Activated gamma-delta T cell treated with Interleukin-2 at 50 U/mL for 16 hours (primary cell): ENCODE measurements around the gene RAB20.
A peak's percentile ranks its signal among the peaks of the same experiment; 100 is the strongest.
"Not testable (repeated sequence)": the region's sequence is repeated elsewhere in the genome, so short reads cannot be mapped to it uniquely, and the experiment has no call there.

ENCODE experiments used
- DNase-seq: peaks from one replicate; pipeline ENCODE4 v3.0.0-alpha.2; 2020

Gene RAB20

GRCh38 chr13:110561344-110562035, at the start of gene RAB20:
Gene RAB20, minus strand, starts transcription at chr13:110561722. Its CDS starts 203 bp downstream, at chr13:110561519.
- DNase-seq, result peak; percentile 38

DNA sequence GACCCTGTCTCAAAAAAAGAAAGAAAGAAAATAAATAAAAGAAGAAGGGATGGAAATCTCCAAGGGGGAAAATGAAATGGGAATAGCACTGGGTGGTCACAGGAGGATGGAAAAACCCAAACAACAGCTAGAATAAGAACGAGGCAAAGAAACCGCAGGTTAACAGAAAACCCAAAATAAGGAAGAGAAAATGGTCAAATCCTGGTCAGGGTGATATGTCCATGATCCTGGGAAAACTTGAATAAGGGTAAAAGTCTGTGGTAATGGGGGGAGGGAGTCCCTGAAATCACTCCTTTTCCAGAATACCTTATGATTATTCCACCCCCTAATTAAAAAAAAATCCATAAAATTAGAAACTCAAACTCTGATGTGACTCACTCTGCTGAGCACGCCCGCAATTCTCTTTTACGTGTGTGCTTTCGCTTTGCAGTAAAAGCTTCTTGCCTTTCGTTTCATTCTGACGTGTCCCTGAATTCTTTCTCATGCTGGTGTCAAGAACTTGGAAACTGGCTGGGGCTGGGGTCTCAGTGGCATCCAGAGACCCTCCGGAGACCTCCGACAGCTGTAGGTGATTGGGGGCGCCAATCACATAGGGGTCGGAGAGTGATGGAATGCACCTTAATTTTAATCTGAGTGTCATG, 49.6 kb upstream of the RAB20 start:
- no peak for DNase-seq

- no peak for DNase-seq
Observed at GRCh38 chr13:110607675-110608224, 46.2 kb upstream of the RAB20 start.

DNA sequence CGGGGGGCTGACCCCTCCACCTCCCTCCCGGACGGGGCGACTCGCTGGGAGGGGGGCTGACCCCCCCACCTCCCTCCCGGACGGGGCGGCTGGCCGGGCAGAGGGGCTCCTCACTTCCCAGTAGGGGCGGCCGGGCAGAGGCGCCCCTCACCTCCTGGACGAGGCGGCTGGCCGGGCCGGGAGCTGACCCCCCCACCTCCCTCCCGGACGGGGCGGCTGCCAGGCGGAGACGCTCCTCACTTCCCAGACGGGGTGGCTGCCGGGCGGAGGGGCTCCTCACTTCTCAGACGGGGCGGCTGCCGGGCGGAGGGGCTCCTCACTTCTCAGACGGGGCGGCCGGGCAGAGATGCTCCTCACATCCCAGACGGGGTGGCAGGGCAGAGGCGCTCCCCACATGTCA, 44.8 kb upstream of the RAB20 start:
- DNase-seq, result not testable (repeated sequence)

GRCh38 chr13:110605132-110605531, 43.6 kb upstream of the RAB20 start:
- DNase-seq, result no peak

DNA sequence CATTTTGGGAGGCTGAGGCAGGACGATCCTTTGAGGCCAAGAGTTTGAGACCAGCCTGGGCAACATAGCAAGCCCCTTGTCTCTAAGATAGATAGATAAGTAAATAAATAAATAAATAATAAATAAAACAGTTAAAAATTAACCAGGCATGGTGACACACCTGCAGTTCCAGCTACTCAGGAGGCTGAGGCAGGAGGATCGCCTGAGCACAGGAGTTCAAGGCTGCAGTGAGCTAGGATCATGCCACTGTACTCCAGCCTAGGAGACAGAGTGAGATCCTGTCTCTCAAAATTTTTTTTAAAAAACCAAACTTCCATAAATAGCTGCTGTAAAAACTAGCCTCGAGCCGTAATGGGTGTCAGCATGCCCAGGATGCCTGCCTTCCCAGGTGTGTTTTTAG, 39.5 kb upstream of the RAB20 start:
- DNase-seq, result no peak

DNA sequence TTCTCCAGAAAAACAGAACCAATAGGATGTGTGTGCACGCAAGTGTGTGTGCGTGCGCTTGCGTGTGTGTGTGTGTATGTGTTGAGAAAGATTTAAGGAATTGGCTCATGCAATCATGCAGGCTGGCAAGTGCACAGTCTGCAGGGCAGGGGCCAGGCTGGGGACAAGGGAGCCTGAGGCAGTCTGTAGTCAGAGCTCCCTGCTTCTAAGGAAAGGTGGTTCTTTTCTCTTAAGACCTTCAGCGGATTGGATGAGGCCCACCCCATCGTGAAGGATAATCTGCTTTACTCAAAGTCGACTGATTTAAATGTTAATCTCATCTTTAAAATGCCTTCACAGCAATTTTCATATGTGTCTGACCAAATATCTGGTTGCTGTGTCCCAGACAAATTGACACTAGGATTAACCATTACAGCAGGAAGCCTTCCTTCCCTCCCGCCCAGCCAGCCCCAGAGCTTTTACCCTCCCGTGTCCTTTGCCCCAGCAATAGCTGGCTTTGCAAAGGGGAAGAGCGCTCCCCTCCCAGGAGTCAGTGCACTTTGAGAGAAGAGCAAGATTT, 38.8 kb upstream of the RAB20 start:
- no peak for DNase-seq

DNA sequence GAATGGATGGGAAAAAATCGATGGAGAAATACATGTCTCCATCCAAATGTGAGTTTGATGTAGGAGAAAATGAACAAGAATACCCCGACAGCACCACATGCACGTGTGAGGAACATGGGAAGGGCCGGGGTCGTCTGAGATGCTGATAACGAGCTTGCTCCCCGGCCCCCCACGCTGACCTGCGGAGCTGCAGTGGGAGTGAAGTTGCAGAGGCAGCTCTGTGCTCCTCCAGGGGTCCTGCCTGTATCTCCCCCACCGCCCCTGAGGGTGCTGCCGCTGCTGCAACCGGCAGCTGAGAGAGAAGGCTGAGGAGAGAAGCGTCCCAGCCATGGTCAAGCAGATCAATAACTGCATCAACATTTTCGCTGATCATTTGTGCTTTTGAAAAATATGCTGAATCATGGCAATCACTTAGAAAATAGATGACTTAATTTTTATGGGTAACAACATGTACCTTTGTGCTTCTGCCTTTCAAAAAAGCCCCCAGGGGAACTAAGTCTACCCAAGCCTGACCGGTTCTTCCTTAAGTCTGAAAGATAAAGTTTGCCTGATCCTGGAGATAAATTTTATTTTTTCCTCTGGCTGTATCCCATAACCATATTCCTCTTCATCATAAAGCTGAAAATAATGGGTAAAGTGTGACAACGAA, 35.6 kb upstream of the RAB20 start:
- no peak for DNase-seq

GRCh38 chr13:110593430-110594130, 32.1 kb upstream of the RAB20 start:
- DNase-seq, result no peak

- DNase-seq, result no peak
Observed at GRCh38 chr13:110592665-110593064, 31.1 kb upstream of the RAB20 start.

GRCh38 chr13:110590577-110590976, 29.1 kb upstream of the RAB20 start:
- DNase-seq, result no peak

DNA sequence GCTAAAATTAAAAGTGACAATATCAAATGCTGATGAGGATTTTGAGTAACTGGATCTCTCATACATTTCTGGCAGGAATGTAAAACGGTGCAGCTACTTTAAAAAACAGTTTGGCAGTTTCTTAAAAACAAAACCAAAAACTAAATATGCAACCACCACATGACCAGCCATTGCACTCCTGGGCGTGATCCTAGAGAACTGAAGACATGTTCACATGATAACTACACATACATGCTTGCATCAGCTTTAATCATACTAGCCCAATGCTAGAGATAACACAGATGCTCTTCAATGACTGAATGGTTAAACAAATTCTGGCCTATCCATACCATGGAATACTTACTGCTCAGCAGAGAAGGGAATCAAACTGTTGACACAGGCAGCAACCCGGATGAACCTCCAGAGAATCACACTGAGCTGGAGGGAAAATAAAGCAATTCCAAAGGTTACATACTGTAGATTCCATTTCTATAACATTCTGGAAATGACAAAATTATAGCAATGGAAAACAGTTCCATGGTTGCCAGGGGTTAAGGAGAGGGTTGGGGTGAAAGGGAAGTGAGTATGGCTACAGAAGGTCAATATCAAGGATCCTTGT, 28.4 kb upstream of the RAB20 start:
- no peak for DNase-seq

GRCh38 chr13:110583178-110583865, 21.8 kb upstream of the RAB20 start:
- no peak for DNase-seq

GRCh38 chr13:110582421-110582954, 21.0 kb upstream of the RAB20 start:
- DNase-seq, result no peak

DNA sequence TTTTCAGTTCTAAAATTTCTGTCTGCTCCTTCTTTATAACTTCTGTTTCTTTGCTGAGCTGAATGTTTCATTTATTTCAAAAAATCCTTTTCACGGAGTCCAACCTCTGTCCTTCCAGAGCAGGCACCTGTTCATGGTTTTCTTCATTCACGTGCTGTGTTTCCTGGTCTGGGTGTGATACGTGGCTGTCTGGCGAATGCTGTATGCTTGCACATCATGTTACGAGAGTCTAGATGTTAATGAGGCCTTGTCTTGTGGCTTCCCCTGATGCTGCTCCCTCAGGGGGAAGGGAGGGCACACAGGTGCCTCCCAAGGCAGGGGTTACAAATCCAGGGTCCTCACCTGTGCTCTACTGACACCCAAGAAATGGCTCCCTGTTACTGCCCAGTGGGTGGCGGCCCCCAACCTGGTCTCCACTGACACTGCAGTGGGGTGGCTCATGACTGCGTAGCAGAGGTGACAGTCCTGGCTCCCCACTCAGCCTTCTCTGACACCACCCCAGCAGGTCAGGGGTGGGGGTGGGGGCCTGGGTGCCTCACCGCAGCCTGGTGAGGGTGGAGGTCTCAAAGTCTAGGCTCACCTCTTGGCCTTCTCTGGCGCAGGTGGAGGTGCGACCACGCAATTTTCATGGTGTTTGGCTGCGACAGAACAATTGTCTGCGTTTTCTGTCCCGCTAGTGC, 20.1 kb upstream of the RAB20 start:
- DNase-seq, result no peak

DNA sequence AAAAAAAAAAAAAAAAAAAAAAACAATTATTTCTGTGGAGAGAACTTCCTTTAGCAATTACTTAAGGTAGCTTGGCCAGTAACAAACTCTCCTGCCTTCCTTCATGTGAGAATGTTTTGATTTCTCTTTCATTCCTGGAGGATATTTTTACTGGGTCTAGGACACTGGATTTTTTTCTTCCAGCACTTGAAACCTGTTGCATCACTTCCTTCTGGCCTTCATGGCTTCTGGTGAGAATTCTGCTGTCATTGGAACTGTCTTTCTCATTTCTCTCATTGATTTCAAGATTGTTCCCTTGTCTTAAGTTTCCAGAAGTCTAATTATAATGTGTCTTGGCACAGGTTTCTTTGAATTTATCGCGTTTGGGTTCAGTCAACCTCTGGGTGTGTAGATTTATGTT, 19.3 kb upstream of the RAB20 start:
- DNase-seq, result no peak

DNA sequence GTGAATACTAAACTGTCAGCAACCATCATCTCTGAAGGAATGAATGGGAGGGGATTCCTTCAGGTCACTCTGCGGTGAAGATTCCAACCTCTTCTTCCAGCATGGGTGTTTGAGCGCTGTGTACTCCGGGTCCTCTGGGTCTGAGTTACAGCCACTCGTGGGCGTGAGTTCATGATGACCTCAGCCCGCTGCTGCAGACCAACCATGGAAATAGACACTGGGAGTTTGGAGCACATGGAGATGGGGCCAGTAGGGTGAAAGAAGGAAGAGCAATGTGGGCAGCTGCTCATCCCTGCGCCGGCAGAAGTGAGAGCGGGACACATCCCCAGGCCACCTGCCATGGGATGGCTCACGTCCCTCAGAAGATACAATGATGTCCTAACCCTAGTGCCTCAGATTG, 16.8 kb upstream of the RAB20 start:
- no peak for DNase-seq

- DNase-seq, result no peak
Observed at GRCh38 chr13:110576736-110577476, 15.4 kb upstream of the RAB20 start.

DNA sequence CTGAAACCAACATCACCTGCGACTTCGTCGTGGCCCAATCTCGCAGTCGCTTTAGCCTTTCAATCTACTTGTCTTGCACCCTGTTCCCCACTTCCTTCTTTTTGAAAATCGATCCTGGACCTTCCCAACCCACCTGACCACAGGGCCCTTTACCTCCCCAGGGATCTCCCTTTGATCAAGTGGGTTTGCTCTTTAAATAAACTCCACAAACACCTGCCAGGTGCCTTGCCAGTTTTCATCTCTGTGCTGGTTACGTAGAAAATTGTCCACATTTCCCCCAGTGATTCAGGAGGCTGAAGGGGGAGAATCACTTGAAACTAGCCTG, 14.5 kb upstream of the RAB20 start:
- no peak for DNase-seq

GRCh38 chr13:110575322-110576069, 14.0 kb upstream of the RAB20 start:
- DNase-seq, result no peak
